Fibroblast of mammary gland (primary cell): ENCODE data around the gene ZBED2.

ENCODE experiments used
- DNase-seq: peaks from one replicate; pipeline ENCODE4 v3.0.0-alpha.2; 2010; ENCODE audit warnings: low read depth
- H3K4me3 ChIP-seq: 2 replicates; pipeline ENCODE4 v1.5.1; 2011; ENCODE audit warnings: low read depth, mild to moderate bottlenecking, low read length, moderate library complexity; ENCODE audit not compliant: control insufficient read depth
- TF ChIP-seq, protein P1 (sequence below): conservative IDR thresholded peaks from 2 replicates; pipeline ENCODE4 v1.5.1; 2011; ENCODE audit warnings: low read depth, low read length, inconsistent platforms; ENCODE audit not compliant: control insufficient read depth, insufficient read depth

The ZBED2 gene

DNA sequence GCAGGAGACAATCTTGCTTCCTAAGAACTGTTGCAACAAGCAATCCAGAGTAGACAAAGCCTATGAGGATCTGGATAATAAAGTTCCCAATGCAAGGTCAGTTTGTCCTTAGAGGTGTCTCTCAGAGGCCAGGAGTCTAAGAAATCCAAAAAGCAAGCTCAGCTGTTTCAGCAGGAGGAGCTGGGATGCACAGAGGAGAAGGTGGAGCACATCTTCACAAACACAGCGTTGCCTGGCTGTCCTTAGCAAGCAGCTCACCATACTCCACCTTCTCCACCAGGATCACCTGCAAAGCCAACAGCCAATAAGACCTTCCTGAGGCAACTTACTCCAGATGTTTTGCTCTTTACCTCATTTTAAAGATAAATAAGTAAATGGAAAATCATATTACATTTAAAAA is 365 bp downstream of the ZBED2 start:
- no peak for DNase-seq
- H3K4me3 ChIP-seq, result no peak overlapping the region

DNA sequence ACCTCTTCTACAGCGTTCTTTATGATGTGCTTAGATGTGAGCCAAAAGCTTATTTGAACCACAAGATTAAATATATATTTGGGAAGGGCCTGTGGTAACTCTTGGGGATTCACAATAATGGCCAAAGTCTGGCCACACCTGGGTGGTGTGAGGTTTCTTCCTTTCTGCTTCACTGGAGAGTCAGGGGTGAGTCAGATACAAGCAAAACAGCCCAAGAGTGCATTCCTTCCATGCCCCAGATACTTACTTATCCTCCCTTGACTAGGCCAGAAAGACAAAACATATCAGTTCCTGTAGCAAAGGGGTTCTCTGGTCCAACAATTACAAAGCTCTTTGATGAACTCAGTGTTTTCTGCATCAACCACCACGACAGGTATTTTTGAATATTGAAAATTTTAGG is 941 bp downstream of the ZBED2 start:
- DNase-seq, result peak; percentile 48
- no peak overlapping the region for H3K4me3 ChIP-seq
- TF ChIP-seq, protein P1, sequence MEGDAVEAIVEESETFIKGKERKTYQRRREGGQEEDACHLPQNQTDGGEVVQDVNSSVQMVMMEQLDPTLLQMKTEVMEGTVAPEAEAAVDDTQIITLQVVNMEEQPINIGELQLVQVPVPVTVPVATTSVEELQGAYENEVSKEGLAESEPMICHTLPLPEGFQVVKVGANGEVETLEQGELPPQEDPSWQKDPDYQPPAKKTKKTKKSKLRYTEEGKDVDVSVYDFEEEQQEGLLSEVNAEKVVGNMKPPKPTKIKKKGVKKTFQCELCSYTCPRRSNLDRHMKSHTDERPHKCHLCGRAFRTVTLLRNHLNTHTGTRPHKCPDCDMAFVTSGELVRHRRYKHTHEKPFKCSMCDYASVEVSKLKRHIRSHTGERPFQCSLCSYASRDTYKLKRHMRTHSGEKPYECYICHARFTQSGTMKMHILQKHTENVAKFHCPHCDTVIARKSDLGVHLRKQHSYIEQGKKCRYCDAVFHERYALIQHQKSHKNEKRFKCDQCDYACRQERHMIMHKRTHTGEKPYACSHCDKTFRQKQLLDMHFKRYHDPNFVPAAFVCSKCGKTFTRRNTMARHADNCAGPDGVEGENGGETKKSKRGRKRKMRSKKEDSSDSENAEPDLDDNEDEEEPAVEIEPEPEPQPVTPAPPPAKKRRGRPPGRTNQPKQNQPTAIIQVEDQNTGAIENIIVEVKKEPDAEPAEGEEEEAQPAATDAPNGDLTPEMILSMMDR, result no peak

More for the DNA sequence above, 365 bp downstream of the ZBED2 start:
- TF ChIP-seq, protein P1, result no peak

DNA sequence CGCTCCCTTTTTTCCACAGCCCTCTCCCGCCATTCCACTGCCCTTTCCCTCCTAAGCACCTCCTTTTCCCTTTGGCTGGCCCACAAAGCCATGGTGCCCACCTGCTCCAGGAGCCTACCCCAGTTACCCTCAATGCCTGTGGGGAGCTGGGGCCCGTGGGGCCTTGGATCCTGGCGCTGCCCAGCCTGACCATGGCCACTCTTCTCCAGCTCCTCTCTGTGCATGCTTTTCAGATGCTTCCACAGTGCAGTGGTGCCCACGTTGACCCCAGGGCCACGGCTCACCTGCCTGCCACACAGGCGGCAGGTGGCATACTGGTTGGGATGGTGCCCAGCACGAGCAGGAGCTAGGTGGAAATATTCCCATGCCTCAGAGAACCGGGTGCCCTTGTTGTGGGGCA is 1.5 kb downstream of the ZBED2 start:
- no peak for DNase-seq
- TF ChIP-seq, protein P1, result no peak
- H3K4me3 ChIP-seq, result no peak overlapping the region

DNA sequence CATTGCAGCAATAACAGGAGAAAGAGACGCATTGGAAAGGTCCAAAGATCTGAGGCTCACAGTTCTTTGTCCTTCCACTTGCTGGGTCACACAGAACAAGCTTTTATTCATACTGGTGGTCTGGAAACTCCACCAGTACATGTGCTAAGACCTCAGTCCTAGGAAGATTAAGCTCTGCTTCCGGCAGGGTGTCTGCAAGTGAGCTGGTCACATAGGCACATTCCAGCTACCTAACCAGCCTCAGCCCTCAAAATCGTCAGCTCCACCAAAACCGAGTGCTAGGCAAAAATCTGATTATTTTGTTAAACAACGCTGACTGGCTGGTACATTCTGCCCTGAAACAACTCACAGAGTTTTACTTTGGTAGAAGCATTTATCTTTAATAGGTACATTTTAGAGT is 2.2 kb downstream of the ZBED2 start:
- H3K4me3 ChIP-seq, result no peak overlapping the region
- TF ChIP-seq, protein P1, result no peak
- no peak for DNase-seq

DNA sequence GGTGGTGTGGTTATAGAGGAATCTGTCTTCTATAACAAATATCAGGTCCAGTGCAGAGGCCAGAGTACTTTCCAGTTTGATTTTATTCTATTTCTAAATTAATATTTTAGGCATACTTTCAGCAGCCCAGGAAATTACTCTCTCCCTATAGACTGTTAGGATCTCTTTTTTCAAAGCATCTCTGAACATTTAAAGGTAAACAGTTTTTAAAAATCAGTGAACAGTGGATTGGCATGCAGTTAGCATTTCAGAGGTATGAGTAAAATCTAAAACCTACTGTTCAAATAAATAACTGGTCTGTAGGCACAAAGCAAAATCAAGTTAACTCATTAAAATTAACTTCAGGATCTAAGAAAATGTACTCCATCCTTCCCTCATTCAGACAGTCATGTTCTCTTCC is 3.0 kb downstream of the ZBED2 start:
- H3K4me3 ChIP-seq, result no peak overlapping the region
- DNase-seq, result no peak
- TF ChIP-seq, protein P1, result no peak

DNA sequence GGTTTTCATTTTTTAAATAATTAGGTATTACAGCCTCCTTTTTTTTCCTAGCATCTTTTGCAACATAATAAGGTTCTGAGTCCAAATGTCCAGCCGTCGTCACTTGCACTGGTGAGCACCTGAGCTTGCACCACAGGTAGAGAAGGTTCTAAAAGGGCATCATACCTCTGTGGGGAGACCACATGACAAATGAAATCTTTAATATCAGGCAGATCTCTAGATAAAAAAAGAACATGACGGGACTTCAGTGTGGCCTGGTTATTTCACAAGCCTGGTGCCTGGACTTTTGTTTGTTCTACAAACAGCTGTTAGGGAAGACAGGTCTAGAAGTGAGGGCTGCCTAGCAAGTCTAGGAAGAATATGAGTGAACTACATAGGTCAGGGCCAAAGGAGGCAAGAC is 3.6 kb downstream of the ZBED2 start:
- TF ChIP-seq, protein P1, result no peak
- DNase-seq, result no peak
- H3K4me3 ChIP-seq, result no peak overlapping the region

DNA sequence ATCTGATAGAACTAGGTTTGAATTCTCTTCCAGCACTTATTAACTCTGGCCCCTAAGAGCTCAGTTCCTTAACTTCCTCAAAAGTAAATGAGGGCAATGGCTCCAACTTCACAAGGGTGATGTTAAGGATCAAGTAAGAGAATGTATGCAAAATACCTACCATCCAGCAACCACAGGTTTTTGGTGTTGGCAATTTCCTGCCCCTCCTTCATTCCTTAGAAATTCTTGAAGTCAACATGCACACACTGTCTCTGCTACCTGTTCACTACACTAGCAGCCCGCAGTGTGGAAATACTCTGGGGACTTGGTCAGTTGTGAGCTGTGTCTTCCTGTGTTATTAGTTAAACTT is 5.0 kb downstream of the ZBED2 start:
- no peak for DNase-seq
- TF ChIP-seq, protein P1, result no peak
- no peak overlapping the region for H3K4me3 ChIP-seq
